NCI-H2196 (cell line): ENCODE measurements around the gene MEF2D.

Experiments used
- DNase-seq: peaks from one replicate; lab custom pipeline; 2025; ENCODE audit not compliant: unreplicated experiment; lab: John Stamatoyannopoulos, UW

Gene MEF2D

GRCh38 chr1:156525071-156525501, 24.5 kb upstream of the MEF2D start:
- DNase-seq = no peak

- no peak for DNase-seq
These were observed 23.9 kb upstream of the MEF2D start for GRCh38 chr1:156524481-156524869.

GRCh38 chr1:156523801-156524480, 23.4 kb upstream of the MEF2D start:
- DNase-seq = no peak

GRCh38 chr1:156522443-156522970, 21.9 kb upstream of the MEF2D start:
- DNase-seq = no peak

GRCh38 chr1:156517748-156518147, 17.2 kb upstream of the MEF2D start:
- no peak for DNase-seq

- DNase-seq = no peak
These were observed 16.2 kb upstream of the MEF2D start for GRCh38 chr1:156516821-156517220.

- no peak for DNase-seq
These were observed 15.4 kb upstream of the MEF2D start for GRCh38 chr1:156515956-156516355.

- no peak for DNase-seq
These were observed 12.6 kb upstream of the MEF2D start for GRCh38 chr1:156513185-156513584.

GRCh38 chr1:156511644-156512043, 11.1 kb upstream of the MEF2D start:
- DNase-seq = no peak

GRCh38 chr1:156510709-156511108, 10.1 kb upstream of the MEF2D start:
- DNase-seq = no peak

- no peak for DNase-seq
These were observed 9.0 kb upstream of the MEF2D start for GRCh38 chr1:156509424-156510034.

GRCh38 chr1:156508955-156509234, 8.3 kb upstream of the MEF2D start:
- no peak for DNase-seq

GRCh38 chr1:156508205-156508954, 7.8 kb upstream of the MEF2D start:
- DNase-seq = no peak

GRCh38 chr1:156506450-156506849, 5.9 kb upstream of the MEF2D start:
- no peak for DNase-seq

- no peak for DNase-seq
These were observed 5.2 kb upstream of the MEF2D start for GRCh38 chr1:156505679-156506298.

- DNase-seq = peak; percentile 98
These were observed 4.5 kb upstream of the MEF2D start for GRCh38 chr1:156504821-156505678.

- DNase-seq = peak; percentile 55
These were observed 3.9 kb upstream of the MEF2D start for GRCh38 chr1:156504438-156504813.

- DNase-seq = no peak
These were observed 3.3 kb upstream of the MEF2D start for GRCh38 chr1:156503698-156504437.

- DNase-seq = no peak
These were observed 2.5 kb upstream of the MEF2D start for GRCh38 chr1:156502894-156503697.
